HepG2 (cell line): ENCODE results near the gene BAMBI. TPM values are rescaled to one million over a fixed set of nuclear protein-coding genes. Genes with fewer than 3 reads are reported as not detected.

Source experiments
- ATAC-seq: fragments of 200-7000 bp; cut with Tn5 transposase; 3 replicates; pipeline ENCODE4 v1.9.1; 2020; ENCODE audit warnings: mild to moderate bottlenecking, moderate library complexity
- BruUV-seq: library from RNA; stranded (reverse); fragments of 400-500 nt; replicated peaks from 2 replicates; lab custom pipeline; 2021; lab: Mats Ljungman, UMichigan
- CTCF ChIA-PET: fragments of 300-600 bp; formaldehyde crosslinking; extraction: SDS; loops from one replicate; lab custom pipeline; 2021; ENCODE audit warnings: low total read pairs, inconsistent platforms, low intra/inter-chr PET ratio; lab: Yijun Ruan, JAX
- POLR2A ChIA-PET: fragments of 350-600 bp; sonication (Branson Sonifier 250); formaldehyde crosslinking; loops from one replicate; lab custom pipeline; 2020; ENCODE audit warnings: antibody characterized with exemption, inconsistent platforms; lab: Yijun Ruan, JAX
- DNase-seq: peaks from one replicate; pipeline ENCODE4 v3.0.0-alpha.2; 2015; ENCODE audit warnings: low spot score
- FAIRE-seq: peaks from 3 replicates; lab custom pipeline; 2011; peaks lifted over from hg19 to GRCh38; lab: Jason Lieb, UNC
- H2AFZ ChIP-seq: one replicate; pipeline ENCODE4 v1.6.1; 2011; ENCODE audit warnings: low read length, inconsistent platforms
- H3K27ac ChIP-seq: fragments of 300-600 bp; 3 replicates; pipeline ENCODE4 v1.8.0; 2011; ENCODE audit warnings: mixed run types, mild to moderate bottlenecking, mixed read lengths, low read length, inconsistent platforms; ENCODE audit not compliant: insufficient read depth; ENCODE audit errors: extremely low read length
- H3K27me3 ChIP-seq, 2 experiments: fragments of 200-600 bp in 1 of 2; 2 replicates in 1 of 2; 3 replicates in 1 of 2; pipeline versions ENCODE4 v1.6.0 to v1.8.0; 2011; ENCODE audit warnings: low read length in 2 of 2, mild to moderate bottlenecking in 2 of 2, moderate library complexity in 2 of 2, inconsistent platforms in 1 of 2; ENCODE audit not compliant: insufficient read depth in 2 of 2, control insufficient read depth in 1 of 2
- H3K36me3 ChIP-seq, 2 experiments: fragments of 200-600 bp in 1 of 2; replicated peaks in 1 of 2; 2 replicates in 1 of 2; 3 replicates in 1 of 2; pipeline versions ENCODE4 v1.5.1 to v1.8.0; 2011; ENCODE audit warnings: low read length in 2 of 2, inconsistent platforms in 1 of 2; ENCODE audit not compliant: insufficient read depth in 2 of 2, control insufficient read depth in 1 of 2
- H3K4me1 ChIP-seq: 2 replicates; pipeline ENCODE4 v1.5.1; 2012; ENCODE audit warnings: low read length, inconsistent platforms; ENCODE audit not compliant: insufficient read depth
- H3K4me2 ChIP-seq: 2 replicates; pipeline ENCODE4 v1.6.0; 2011; ENCODE audit warnings: low read depth, low read length, inconsistent platforms
- H3K4me3 ChIP-seq, 3 experiments: fragments of 200-600 bp in 1 of 3; sonication (generic), shearing (Covaris generic) in 1 of 3; replicated peaks in 1 of 3; 2 replicates each; pipeline ENCODE4 v1.5.1; 2011 to 2016; ENCODE audit warnings: low read length in 3 of 3, inconsistent platforms in 2 of 3, low read depth in 2 of 3, mild to moderate bottlenecking in 2 of 3, control low read depth in 1 of 3, mixed read lengths in 1 of 3; ENCODE audit not compliant: insufficient read depth in 1 of 3
- H3K79me2 ChIP-seq: one replicate; pipeline ENCODE4 v1.6.1; 2011; ENCODE audit warnings: low read length, inconsistent platforms; ENCODE audit not compliant: insufficient read depth
- H3K9ac ChIP-seq: 2 replicates; pipeline ENCODE4 v1.6.0; 2011; ENCODE audit warnings: mild to moderate bottlenecking, low read depth, low read length, inconsistent platforms; ENCODE audit not compliant: insufficient read depth
- H3K9me3 ChIP-seq: 2 replicates; pipeline ENCODE4 v1.5.1; 2012; ENCODE audit warnings: mild to moderate bottlenecking, low read length
- H4K20me1 ChIP-seq: 2 replicates; pipeline ENCODE4 v1.6.0; 2011; ENCODE audit warnings: inconsistent platforms, mild to moderate bottlenecking, low read length, moderate library complexity; ENCODE audit not compliant: insufficient read depth
- ARID3A ChIP-seq: IDR thresholded peaks from 2 replicates; pipeline ENCODE4 v1.6.1; 2012; ENCODE audit warnings: low read depth, low read length, improper control_type of control experiment
- GABPB1 ChIP-seq: IDR thresholded peaks from 2 replicates; pipeline ENCODE4 v1.6.1; 2016; ENCODE audit warnings: mild to moderate bottlenecking, missing genetic modification reagents, moderate library complexity, missing compliant biosample characterization
- HIVEP1 ChIP-seq: sonication (generic); formaldehyde crosslinking; IDR thresholded peaks from 2 replicates; pipeline ENCODE4 v1.4.0; 2020; ENCODE audit warnings: mild to moderate bottlenecking, missing genetic modification reagents
- MAZ ChIP-seq, 2 experiments: sonication (generic) in 1 of 2; formaldehyde crosslinking in 1 of 2; IDR thresholded peaks; 2 replicates each; pipeline versions ENCODE4 v1.5.0 to v1.6.1; 2012 to 2020; ENCODE audit warnings: low read depth in 2 of 2, mild to moderate bottlenecking in 2 of 2, borderline replicate concordance in 1 of 2, improper control_type of control experiment in 1 of 2, low read length in 1 of 2, missing genetic modification reagents in 1 of 2, moderate library complexity in 1 of 2
- POLR2AphosphoS2 ChIP-seq: IDR thresholded peaks from 2 replicates; pipeline ENCODE4 v1.6.1; 2011; ENCODE audit warnings: low read depth, low read length, improper control_type of control experiment
- RNF2 ChIP-seq: fragments of 450-650 bp; conservative IDR thresholded peaks from 2 replicates; pipeline ENCODE4 v1.6.1; 2016; ENCODE audit warnings: low read depth
- TARDBP ChIP-seq: sonication (generic); formaldehyde crosslinking; IDR thresholded peaks from 2 replicates; pipeline ENCODE4 v1.8.0; 2022; ENCODE audit warnings: mild to moderate bottlenecking, missing genetic modification reagents
- TBX2 ChIP-seq: sonication (generic); formaldehyde crosslinking; IDR thresholded peaks from 2 replicates; pipeline ENCODE4 v1.5.0; 2020; ENCODE audit warnings: missing genetic modification reagents, mild to moderate bottlenecking, borderline replicate concordance
- ZKSCAN1 ChIP-seq: fragments of 150-350 bp; IDR thresholded peaks from 2 replicates; pipeline ENCODE4 v1.6.1; 2014; ENCODE audit warnings: low read length
- ZNF839 ChIP-seq: sonication (generic); formaldehyde crosslinking; IDR thresholded peaks from 2 replicates; pipeline ENCODE4 v1.4.0; 2020; ENCODE audit warnings: missing genetic modification reagents, mild to moderate bottlenecking, borderline replicate concordance
- whole genome bisulfite sequencing: methylation state at CpG from one replicate; pipeline ENCODE4 v1.1.6; 2017; ENCODE audit warnings: low lambda C conversion rate; 5-methylcytosine and 5-hydroxymethylcytosine counted together
- in situ Hi-C: cut with HindIII; loops from 2 replicates; pipeline ENCODE4 v1.10.0; 2017; ENCODE audit warnings: low pct_unique_long_range_greater_than_20kb; ENCODE audit not compliant: extremely low pct_ligation_motif_present
- intact Hi-C: fragments of 100-400 bp; cut with micrococcal nuclease; formaldehyde crosslinking; loops from one replicate; pipeline ENCODE4 v1.10.0; 2022; ENCODE audit not compliant: unreplicated experiment
- polyA plus RNA-seq, 8 experiments: library from polyadenylated mRNA; depleted of rRNA in 3 of 8; stranded (reverse) in 7 of 8; unstranded in 1 of 8; fragments of >200 nt; fragmentation: Illumina TruSeq in 4 of 8; extraction: Trizol in 4 of 8; gene quantifications; 2 replicates each; pipeline versions ENCODE4 v1.2.1 to v1.2.3, GENCODE V29; 2011 to 2016; ENCODE audit warnings: low read depth in 4 of 8, missing spikeins in 1 of 8, mixed read lengths in 1 of 8; ENCODE audit not compliant: insufficient read depth in 1 of 8
- total RNA-seq, 5 experiments: library from RNA; depleted of rRNA; stranded (reverse); fragments of >200 nt; fragmentation: Illumina TruSeq; extraction: Trizol; gene quantifications; 2 replicates each; pipeline ENCODE4 v1.2.3, GENCODE V29; 2016; ENCODE audit warnings: low read depth in 1 of 5
- TF ChIP-seq, protein P1 (sequence below): sonication (generic); formaldehyde crosslinking; IDR thresholded peaks from 2 replicates; pipeline ENCODE4 v1.4.0; 2020; ENCODE audit warnings: mild to moderate bottlenecking, missing genetic modification reagents

The BAMBI gene
- total and polyA plus RNA-seq, 2 of the 13 experiments (the other 11 are each of a cell fraction or from before 2014, with no cell fraction given): 12.0 to 23.6 TPM

DNA sequence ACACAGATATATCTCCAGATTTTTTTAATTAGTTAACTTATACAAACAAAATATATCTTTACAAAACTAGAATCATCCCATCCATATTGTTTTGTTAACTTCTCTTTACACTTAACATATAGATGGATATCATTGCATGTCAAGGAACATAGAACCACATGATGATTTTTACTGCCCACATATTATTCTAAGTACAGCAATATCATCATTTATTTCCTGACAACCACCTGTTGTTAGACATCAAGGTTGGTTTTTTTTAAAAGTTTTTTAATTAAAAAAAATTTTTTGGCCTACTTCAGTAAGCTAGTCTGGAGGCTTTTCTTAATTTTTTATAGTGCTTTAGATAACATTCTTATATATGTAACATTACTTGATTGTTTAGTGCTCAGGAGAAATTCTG lies 38.9 kb upstream of the BAMBI start:
- H3K4me1 ChIP-seq: peaks cover 5% of the 10 kb centered on the region; the same call in 1 of the 2 replicates
- H3K4me2 ChIP-seq: no peak overlapping the region
- peaks cover 0 to 2% of the 10 kb centered on the region in 2 experiments; a peak in 1 of 5 replicates for H3K27me3 ChIP-seq
- no peak overlapping the region for H3K9ac ChIP-seq
- intact Hi-C loops: no loop called here
- H3K27ac ChIP-seq: no peak overlapping the region
- no peaks in the 10 kb centered on the region for H3K9me3 ChIP-seq
- H3K4me3 ChIP-seq: no peak overlapping the region
- in situ Hi-C loops: loop anchor here (10.0 kb wide), 1 partner anchor 666 kb away; no protein-coding TSS in a partner anchor
- DNase-seq (no peak), FAIRE-seq (no peak), ATAC-seq (no peak)
- no TSS peak for BruUV-seq
- H3K79me2 ChIP-seq: no peaks in the 10 kb centered on the region
- TF ChIP-seq RNF2 (no peak), MAZ (IDR thresholded peaks at IDR 0.05; ENCODE audit: borderline replicate concordance, low read depth, low read length) (no peak), MAZ (CRISPR knock-in tag; IDR thresholded peaks at IDR 0.05; ENCODE audit: low read depth) (no peak)
- no peaks in the 10 kb centered on the region for H4K20me1 ChIP-seq
- H3K36me3 ChIP-seq: no peaks in the 10 kb centered on the region
- ChIA-PET CTCF (no interaction called here), POLR2A (no interaction called here)
- H2AFZ ChIP-seq: no peak overlapping the region

GRCh38 chr10:28640551-28640950 lies 36.8 kb upstream of the BAMBI start:
- WGBS: 0% methylated on average over 2 of the region's 2 CpGs
- Histone ChIP-seq H3K4me3 (no peak overlapping the region), H4K20me1 (no peaks in the 10 kb centered on the region), H3K4me2 (no peak overlapping the region), H3K4me1 (no peaks in the 10 kb centered on the region), H3K9ac (no peak overlapping the region), H3K27me3 (peaks cover 0 to 2% of the 10 kb centered on the region in 2 experiments; a peak in 1 of 5 replicates), H3K27ac (no peak overlapping the region), H3K36me3 (no peaks in the 10 kb centered on the region), H3K79me2 (no peaks in the 10 kb centered on the region), H2AFZ (no peak overlapping the region), H3K9me3 (no peaks in the 10 kb centered on the region)
- DNase-seq: no peak
- POLR2A ChIA-PET: no interaction called here
- in situ Hi-C loops (no loop called here), intact Hi-C loops (no loop called here)
- FAIRE-seq: no peak
- ATAC-seq: no peak
- no TSS peak for BruUV-seq
- CTCF ChIA-PET: no interaction called here
- TF ChIP-seq ZNF839 (no peak), POLR2AphosphoS2 (no peak), GABPB1 (no peak), HIVEP1 (CRISPR knock-in tag) (no peak), ARID3A (no peak), TBX2 (CRISPR knock-in tag) (no peak), TARDBP (CRISPR knock-in tag) (no peak), ZKSCAN1 (no peak)
- TF ChIP-seq, protein P1, sequence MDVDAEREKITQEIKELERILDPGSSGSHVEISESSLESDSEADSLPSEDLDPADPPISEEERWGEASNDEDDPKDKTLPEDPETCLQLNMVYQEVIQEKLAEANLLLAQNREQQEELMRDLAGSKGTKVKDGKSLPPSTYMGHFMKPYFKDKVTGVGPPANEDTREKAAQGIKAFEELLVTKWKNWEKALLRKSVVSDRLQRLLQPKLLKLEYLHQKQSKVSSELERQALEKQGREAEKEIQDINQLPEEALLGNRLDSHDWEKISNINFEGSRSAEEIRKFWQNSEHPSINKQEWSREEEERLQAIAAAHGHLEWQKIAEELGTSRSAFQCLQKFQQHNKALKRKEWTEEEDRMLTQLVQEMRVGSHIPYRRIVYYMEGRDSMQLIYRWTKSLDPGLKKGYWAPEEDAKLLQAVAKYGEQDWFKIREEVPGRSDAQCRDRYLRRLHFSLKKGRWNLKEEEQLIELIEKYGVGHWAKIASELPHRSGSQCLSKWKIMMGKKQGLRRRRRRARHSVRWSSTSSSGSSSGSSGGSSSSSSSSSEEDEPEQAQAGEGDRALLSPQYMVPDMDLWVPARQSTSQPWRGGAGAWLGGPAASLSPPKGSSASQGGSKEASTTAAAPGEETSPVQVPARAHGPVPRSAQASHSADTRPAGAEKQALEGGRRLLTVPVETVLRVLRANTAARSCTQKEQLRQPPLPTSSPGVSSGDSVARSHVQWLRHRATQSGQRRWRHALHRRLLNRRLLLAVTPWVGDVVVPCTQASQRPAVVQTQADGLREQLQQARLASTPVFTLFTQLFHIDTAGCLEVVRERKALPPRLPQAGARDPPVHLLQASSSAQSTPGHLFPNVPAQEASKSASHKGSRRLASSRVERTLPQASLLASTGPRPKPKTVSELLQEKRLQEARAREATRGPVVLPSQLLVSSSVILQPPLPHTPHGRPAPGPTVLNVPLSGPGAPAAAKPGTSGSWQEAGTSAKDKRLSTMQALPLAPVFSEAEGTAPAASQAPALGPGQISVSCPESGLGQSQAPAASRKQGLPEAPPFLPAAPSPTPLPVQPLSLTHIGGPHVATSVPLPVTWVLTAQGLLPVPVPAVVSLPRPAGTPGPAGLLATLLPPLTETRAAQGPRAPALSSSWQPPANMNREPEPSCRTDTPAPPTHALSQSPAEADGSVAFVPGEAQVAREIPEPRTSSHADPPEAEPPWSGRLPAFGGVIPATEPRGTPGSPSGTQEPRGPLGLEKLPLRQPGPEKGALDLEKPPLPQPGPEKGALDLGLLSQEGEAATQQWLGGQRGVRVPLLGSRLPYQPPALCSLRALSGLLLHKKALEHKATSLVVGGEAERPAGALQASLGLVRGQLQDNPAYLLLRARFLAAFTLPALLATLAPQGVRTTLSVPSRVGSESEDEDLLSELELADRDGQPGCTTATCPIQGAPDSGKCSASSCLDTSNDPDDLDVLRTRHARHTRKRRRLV (CRISPR knock-in tag): no peak
